HEK293T (cell line): Measurements from ENCODE around the gene PBX4.

Source experiments
- CTCF ChIA-PET: fragments of 350-600 bp; formaldehyde crosslinking; extraction: SDS; loops from one replicate; lab custom pipeline; 2021; ENCODE audit warnings: antibody characterized with exemption, inconsistent platforms; lab: Yijun Ruan, JAX
- POLR2A ChIA-PET: fragments of 350-600 bp; formaldehyde crosslinking; extraction: SDS; loops from one replicate; lab custom pipeline; 2020; ENCODE audit warnings: antibody characterized with exemption, inconsistent platforms; lab: Yijun Ruan, JAX
- DNase-seq: peaks from one replicate; pipeline ENCODE4 v3.0.0; 2012; ENCODE audit warnings: mixed read lengths; ENCODE audit errors: extremely low spot score
- ARNT ChIP-seq: fragments of 450-650 bp; IDR thresholded peaks from 2 replicates; pipeline ENCODE4 v1.6.1; 2017; ENCODE audit warnings: mild to moderate bottlenecking
- BHLHE40 ChIP-seq: fragments of 450-650 bp; IDR thresholded peaks from 2 replicates; pipeline ENCODE4 v1.6.1; 2016; ENCODE audit warnings: mild to moderate bottlenecking, moderate library complexity, borderline replicate concordance
- CTBP1 ChIP-seq: fragments of 450-650 bp; IDR thresholded peaks from 2 replicates; pipeline ENCODE4 v1.6.1; 2016; ENCODE audit warnings: borderline replicate concordance
- ELF4 ChIP-seq: fragments of 450-650 bp; IDR thresholded peaks from 2 replicates; pipeline ENCODE4 v1.6.1; 2017; ENCODE audit warnings: antibody characterized with exemption
- FOXA1 ChIP-seq: fragments of 450-650 bp; IDR thresholded peaks from 2 replicates; pipeline ENCODE4 v1.6.1; 2016; ENCODE audit warnings: mild to moderate bottlenecking
- FOXK2 ChIP-seq: fragments of 450-650 bp; IDR thresholded peaks from 2 replicates; pipeline ENCODE4 v1.6.1; 2016; ENCODE audit warnings: mild to moderate bottlenecking
- FOXM1 ChIP-seq: fragments of 450-650 bp; IDR thresholded peaks from 2 replicates; pipeline ENCODE4 v1.6.1; 2017; ENCODE audit warnings: mild to moderate bottlenecking, borderline replicate concordance
- HDGF ChIP-seq: fragments of 450-650 bp; IDR thresholded peaks from 2 replicates; pipeline ENCODE4 v1.6.1; 2017; ENCODE audit warnings: antibody characterized with exemption, borderline replicate concordance
- L3MBTL2 ChIP-seq: fragments of 450-650 bp; conservative IDR thresholded peaks from 2 replicates; pipeline ENCODE4 v1.6.1; 2016; ENCODE audit warnings: mild to moderate bottlenecking
- LEF1 ChIP-seq: fragments of 450-650 bp; IDR thresholded peaks from 2 replicates; pipeline ENCODE4 v1.6.1; 2017; ENCODE audit warnings: mild to moderate bottlenecking, borderline replicate concordance
- NFRKB ChIP-seq: fragments of 450-650 bp; IDR thresholded peaks from 2 replicates; pipeline ENCODE4 v1.6.1; 2016; ENCODE audit warnings: mild to moderate bottlenecking, moderate library complexity
- PKNOX1 ChIP-seq: fragments of 450-650 bp; IDR thresholded peaks from 2 replicates; pipeline ENCODE4 v1.6.1; 2016
- SP1 ChIP-seq: fragments of 450-650 bp; IDR thresholded peaks from 2 replicates; pipeline ENCODE4 v1.6.1; 2017
- SUZ12 ChIP-seq: fragments of 450-650 bp; IDR thresholded peaks from 2 replicates; pipeline ENCODE4 v1.6.1; 2016; ENCODE audit warnings: mild to moderate bottlenecking
- TARDBP ChIP-seq: fragments of 450-650 bp; IDR thresholded peaks from 2 replicates; pipeline ENCODE4 v1.6.1; 2016
- ZNF384 ChIP-seq: fragments of 450-650 bp; IDR thresholded peaks from 2 replicates; pipeline ENCODE4 v1.6.1; 2016

PBX4 gene

GRCh38 chr19:19580418-19580817, 38.1 kb downstream of the PBX4 start:
- TF ChIP-seq ARNT = no peak
- no peak for TF ChIP-seq HDGF
- TF ChIP-seq FOXA1 = no peak
- no peak for TF ChIP-seq FOXM1
- TF ChIP-seq ELF4 = no peak
- no peak for TF ChIP-seq CTBP1
- no peak for TF ChIP-seq FOXK2
- no peak for TF ChIP-seq SP1
- no peak for TF ChIP-seq ZNF384
- no peak for TF ChIP-seq SUZ12
- TF ChIP-seq PKNOX1 = no peak
- no peak for TF ChIP-seq LEF1
- TF ChIP-seq BHLHE40 = no peak
- no peak for TF ChIP-seq NFRKB
- TF ChIP-seq TARDBP = no peak
- TF ChIP-seq L3MBTL2 = no peak
- POLR2A ChIA-PET = no interaction called here
- CTCF ChIA-PET = interaction anchor here (0.7 kb wide), 1 partner anchor 26 kb away, joined by 3 read pairs; no protein-coding TSS in a partner anchor
- no peak for DNase-seq

- TF ChIP-seq HDGF (no peak), L3MBTL2 (no peak), SP1 (no peak), FOXM1 (no peak), ARNT (no peak), FOXK2 (no peak), LEF1 (no peak), NFRKB (no peak), PKNOX1 (no peak), ZNF384 (no peak), SUZ12 (no peak), BHLHE40 (no peak), FOXA1 (no peak), ELF4 (no peak), CTBP1 (no peak), TARDBP (no peak)
- no peak for DNase-seq
- POLR2A ChIA-PET = no interaction called here
- CTCF ChIA-PET = no interaction called here
Observed at GRCh38 chr19:19579533-19580361, 38.7 kb downstream of the PBX4 start.

GRCh38 chr19:19578252-19578651, 40.2 kb downstream of the PBX4 start:
- ChIA-PET POLR2A (interaction anchor here (0.7 kb wide), 1 partner anchor 287 kb away, joined by 3 read pairs; no protein-coding TSS in a partner anchor), CTCF (no interaction called here)
- no peak for DNase-seq
- TF ChIP-seq TARDBP = no peak
- TF ChIP-seq FOXA1 = no peak
- no peak for TF ChIP-seq BHLHE40
- no peak for TF ChIP-seq CTBP1
- no peak for TF ChIP-seq FOXK2
- no peak for TF ChIP-seq SUZ12
- no peak for TF ChIP-seq ZNF384
- TF ChIP-seq SP1 = no peak

- TF ChIP-seq TARDBP (no peak), ARNT (no peak), NFRKB (no peak), FOXM1 (no peak), FOXK2 (no peak), CTBP1 (no peak), SUZ12 (no peak), ZNF384 (no peak)
- POLR2A ChIA-PET = no interaction called here
- no peak for DNase-seq
- CTCF ChIA-PET = interaction anchor here (1.6 kb wide), 1 partner anchor 21 kb away, joined by 10 read pairs; no protein-coding TSS in a partner anchor
Observed at GRCh38 chr19:19575411-19575810, 43.1 kb downstream of the PBX4 start.

- ChIA-PET CTCF (interaction anchor here (1.0 kb wide), 1 partner anchor 17 kb away, joined by 3 read pairs; no protein-coding TSS in a partner anchor), POLR2A (no interaction called here)
- no peak for TF ChIP-seq SP1
- no peak for TF ChIP-seq ARNT
- no peak for TF ChIP-seq LEF1
- TF ChIP-seq TARDBP = no peak
- DNase-seq = no peak
Observed at GRCh38 chr19:19571071-19571786, 47.3 kb downstream of the PBX4 start.

GRCh38 chr19:19570571-19570970, 47.9 kb downstream of the PBX4 start:
- no peak for TF ChIP-seq L3MBTL2
- TF ChIP-seq ZNF384 = no peak
- no peak for TF ChIP-seq HDGF
- no peak for TF ChIP-seq FOXK2
- no peak for TF ChIP-seq ELF4
- no peak for TF ChIP-seq ARNT
- TF ChIP-seq FOXA1 = no peak
- ChIA-PET CTCF (interaction anchor here (1.0 kb wide), 1 partner anchor 16 kb away, joined by 3 read pairs; no protein-coding TSS in a partner anchor), POLR2A (no interaction called here)
- DNase-seq = no peak
